Kidney (tissue), 14 donors: ENCODE measurements around the gene MARCKSL1. TPM values are rescaled to one million over a fixed set of nuclear protein-coding genes. Genes with fewer than 3 reads are reported as not detected.
A peak's percentile ranks its signal among the peaks of the same experiment; 100 is the strongest.

Source experiments
- DNase-seq, 5 donors: peaks; one replicate each; pipeline ENCODE4 v3.0.0-alpha.2; 2013 to 2020
- FAIRE-seq: peaks from 2 replicates; lab custom pipeline; 2012; peaks lifted over from hg19 to GRCh38; lab: Jason Lieb, UNC
- H3K27ac ChIP-seq, 2 donors: one replicate each; pipeline ENCODE4 v1.7.0; 2013; ENCODE audit warnings: low read depth in 2 of 2, low read length in 2 of 2, inconsistent platforms in 1 of 2
- H3K27me3 ChIP-seq: one replicate; pipeline ENCODE4 v1.7.1; 2013; ENCODE audit warnings: low read length, inconsistent platforms; ENCODE audit not compliant: control insufficient read depth, insufficient read depth
- H3K36me3 ChIP-seq, 3 donors: one replicate each; pipeline versions ENCODE4 v1.7.0 to v1.7.1; 2013; ENCODE audit warnings: low read length in 3 of 3, control low read depth in 1 of 3, inconsistent platforms in 1 of 3; ENCODE audit not compliant: insufficient read depth in 3 of 3, control insufficient read depth in 2 of 3
- H3K4me1 ChIP-seq, 3 donors: one replicate each; pipeline versions ENCODE4 v1.7.0 to v1.7.1; 2013; ENCODE audit warnings: low read length in 3 of 3, inconsistent platforms in 1 of 3, low read depth in 1 of 3; ENCODE audit not compliant: control insufficient read depth in 2 of 3, insufficient read depth in 2 of 3
- H3K4me3 ChIP-seq, 3 donors: one replicate each; pipeline versions ENCODE4 v1.7.0 to v1.8.1; 2013; ENCODE audit warnings: low read length in 3 of 3, control low read depth in 1 of 3, inconsistent platforms in 1 of 3
- H3K9ac ChIP-seq, 3 donors: one replicate each; pipeline versions ENCODE4 v1.7.0 to v1.7.1; 2013; ENCODE audit warnings: low read length in 3 of 3, control low read depth in 1 of 3, inconsistent platforms in 1 of 3
- H3K9me3 ChIP-seq, 3 donors: one replicate each; pipeline versions ENCODE4 v1.7.0 to v1.7.1; 2013; ENCODE audit warnings: low read length in 3 of 3, control low read depth in 1 of 3, inconsistent platforms in 1 of 3; ENCODE audit not compliant: control insufficient read depth in 2 of 3, insufficient read depth in 1 of 3
- CTCF ChIP-seq: IDR thresholded peaks from 3 replicates; pipeline ENCODE4 v1.5.1; 2012; ENCODE audit warnings: mild to moderate bottlenecking, moderate library complexity, borderline replicate concordance; ENCODE audit not compliant: insufficient read depth; ENCODE audit errors: extremely low read depth
- intact Hi-C: fragments of 100-400 bp; cut with DNase I; formaldehyde crosslinking; loops from one replicate; pipeline ENCODE4 v1.11.1; 2022
- polyA plus RNA-seq: library from polyadenylated mRNA; stranded (reverse); fragments of 350-450 nt; fragmentation: Illumina TruSeq; extraction: RNeasy Lipid Tissue Mini Kit (QIAGEN cat#74804); gene quantifications from one replicate; pipeline ENCODE4 v1.2.3, GENCODE V29; 2014; ENCODE audit warnings: low read depth, low replicate concordance; ENCODE audit not compliant: insufficient read depth
- total RNA-seq: library from RNA; stranded (reverse); fragmentation: NEBNext Ultra II Directional; extraction: Animal tissue kit (Norgen Biotek cat#: 25700); gene quantifications from one replicate; pipeline ENCODE4 v1.2.1, GENCODE V29; 2021
- donor health status: control.
- donor health status: control.
- donor health status: control.
- donor health status: control.
- donor health status: control.
- donor health status: DM: yes; HTN: yes; CAD: no.
- donor health status: Normal renal cell carcinoma (clear cell type).

Gene MARCKSL1
- total and polyA plus RNA-seq, 2 donors from 2014 or later: 29.8 to 58.6 TPM

- H3K27me3 ChIP-seq: no peaks in the 10 kb centered on the region
- H3K4me3 ChIP-seq: no peak overlapping the region
- intact Hi-C loops: no loop called here
- peaks cover 7 to 49% (median 33%) of the 10 kb centered on the region in 3 donors for H3K36me3 ChIP-seq
- DNase-seq (peak in 2 of 5 donors; percentile 25 to 45), FAIRE-seq (no peak)
- H3K27ac ChIP-seq: no peak overlapping the region
- no peak for TF ChIP-seq CTCF
- no peaks in the 10 kb centered on the region for H3K4me1 ChIP-seq
- H3K9ac ChIP-seq: no peak overlapping the region
- H3K9me3 ChIP-seq: no peaks in the 10 kb centered on the region
These were observed 8.8 kb downstream of the MARCKSL1 start for GRCh38 chr1:32327204-32327603.

- FAIRE-seq: no peak
- intact Hi-C loops: no loop called here
- H3K27ac ChIP-seq: no peak overlapping the region
- H3K9ac ChIP-seq: no peak overlapping the region
- H3K4me3 ChIP-seq: no peak overlapping the region
- no peaks in the 10 kb centered on the region for H3K9me3 ChIP-seq
- no peak for DNase-seq
- peaks cover 0 to 2% (median 0%) of the 10 kb centered on the region in 3 donors for H3K4me1 ChIP-seq
- no peaks in the 10 kb centered on the region for H3K27me3 ChIP-seq
- no peak for TF ChIP-seq CTCF
- peaks cover 0 to 22% (median 17%) of the 10 kb centered on the region in 3 donors for H3K36me3 ChIP-seq
These were observed 14.2 kb downstream of the MARCKSL1 start for GRCh38 chr1:32321712-32322291.

GRCh38 chr1:32318127-32318869, 17.7 kb downstream of the MARCKSL1 start:
- no peak overlapping the region for H3K9ac ChIP-seq
- no peaks in the 10 kb centered on the region for H3K9me3 ChIP-seq
- FAIRE-seq (no peak), DNase-seq (no peak)
- H3K4me3 ChIP-seq: no peak overlapping the region
- intact Hi-C loops: no loop called here
- no peak for TF ChIP-seq CTCF
- peaks cover 0 to 2% (median 0%) of the 10 kb centered on the region in 3 donors for H3K4me1 ChIP-seq
- H3K27me3 ChIP-seq: no peaks in the 10 kb centered on the region
- H3K27ac ChIP-seq: no peak overlapping the region
- peaks cover 0 to 14% (median 14%) of the 10 kb centered on the region in 3 donors for H3K36me3 ChIP-seq
